ENCODE data around the gene GAA.

The GAA gene

GRCh38 chr17:80091376-80091775, 10.0 kb upstream of the GAA start:
- H3K4me3 ChIP-seq (ENCODE audit: low read depth, low read length), result no peak overlapping the region
- DNase-seq (ENCODE audit: low read depth), result no peak
- no peak for TF ChIP-seq CTCF (IDR thresholded peaks at IDR 0.05; ENCODE audit: control insufficient read depth, extremely low read depth, insufficient read depth)

GRCh38 chr17:80092959-80093358, 8.4 kb upstream of the GAA start:
- no peak for DNase-seq (ENCODE audit: low read depth)
- no peak for TF ChIP-seq CTCF (IDR thresholded peaks at IDR 0.05; ENCODE audit: control insufficient read depth, extremely low read depth, insufficient read depth)
- no peak overlapping the region for H3K4me3 ChIP-seq (ENCODE audit: low read depth, low read length)

- TF ChIP-seq CTCF (IDR thresholded peaks at IDR 0.05; ENCODE audit: control insufficient read depth, extremely low read depth, insufficient read depth), result no peak
- H3K4me3 ChIP-seq (ENCODE audit: low read depth, low read length), result no peak overlapping the region
- DNase-seq (ENCODE audit: low read depth), result no peak
Measured at GRCh38 chr17:80095038-80095843, 6.1 kb upstream of the GAA start.

- DNase-seq (ENCODE audit: low read depth), result no peak
- no peak for TF ChIP-seq CTCF (IDR thresholded peaks at IDR 0.05; ENCODE audit: control insufficient read depth, extremely low read depth, insufficient read depth)
- H3K4me3 ChIP-seq (ENCODE audit: low read depth, low read length), result no peak overlapping the region
Measured at GRCh38 chr17:80095844-80096475, 5.4 kb upstream of the GAA start.

- no peak for TF ChIP-seq CTCF (IDR thresholded peaks at IDR 0.05; ENCODE audit: control insufficient read depth, extremely low read depth, insufficient read depth)
- no peak for DNase-seq (ENCODE audit: low read depth)
- H3K4me3 ChIP-seq (ENCODE audit: low read depth, low read length), result no peak overlapping the region
Measured at GRCh38 chr17:80096561-80097021, 4.8 kb upstream of the GAA start.

GRCh38 chr17:80097127-80097621, 4.2 kb upstream of the GAA start:
- DNase-seq (ENCODE audit: low read depth), result no peak
- no peak overlapping the region for H3K4me3 ChIP-seq (ENCODE audit: low read depth, low read length)
- no peak for TF ChIP-seq CTCF (IDR thresholded peaks at IDR 0.05; ENCODE audit: control insufficient read depth, extremely low read depth, insufficient read depth)

Data from LNCaP clone FGC (cell line).